IMR-90 (cell line): ENCODE results near the gene ZNF519.

Experiments
- CEBPB ChIP-seq: IDR thresholded peaks from 2 replicates; pipeline ENCODE4 v1.6.1; 2012; ENCODE audit warnings: low read depth, low read length, improper control_type of control experiment
- CTCF ChIP-seq: conservative IDR thresholded peaks from 2 replicates; pipeline ENCODE4 v1.5.1; 2012; ENCODE audit warnings: mild to moderate bottlenecking, low read depth, low read length, improper control_type of control experiment
- MAFK ChIP-seq: IDR thresholded peaks from 2 replicates; pipeline ENCODE4 v1.6.1; 2012; ENCODE audit warnings: low read depth, low read length, improper control_type of control experiment
- POLR2A ChIP-seq: IDR thresholded peaks from 2 replicates; pipeline ENCODE4 v1.6.1; 2012; ENCODE audit warnings: mild to moderate bottlenecking, low read depth, low read length
- RAD21 ChIP-seq: IDR thresholded peaks from 2 replicates; pipeline ENCODE4 v1.6.1; 2012; ENCODE audit warnings: low read length, improper control_type of control experiment
- RFX5 ChIP-seq: IDR thresholded peaks from 2 replicates; pipeline ENCODE4 v1.8.0; 2012; ENCODE audit warnings: low read depth, mild to moderate bottlenecking, low read length, moderate library complexity
- USF2 ChIP-seq: fragments of 150-350 bp; IDR thresholded peaks from 2 replicates; pipeline ENCODE4 v1.6.1; 2017; ENCODE audit warnings: mild to moderate bottlenecking, antibody characterized with exemption, low read length, low read depth

- TF ChIP-seq CTCF (no peak), RFX5 (no peak), CEBPB (no peak), POLR2A (no peak), USF2 (no peak), RAD21 (no peak), MAFK (no peak)
These were observed 27.1 kb downstream of the ZNF519 start for GRCh38 chr18:14104906-14105748.
